BJ (cell line): ENCODE results near the gene TRPC4AP. TPM values are rescaled to one million over a fixed set of nuclear protein-coding genes. Genes with fewer than 3 reads are reported as not detected.

ENCODE experiments used
- CTCF ChIA-PET: fragments of 350-600 bp; formaldehyde crosslinking; extraction: SDS; loops from one replicate; lab custom pipeline; 2021; ENCODE audit warnings: antibody characterized with exemption, inconsistent platforms; lab: Yijun Ruan, JAX
- POLR2A ChIA-PET: fragments of 300-600 bp; sonication (Branson Sonifier 250); formaldehyde crosslinking; extraction: SDS; loops from one replicate; lab custom pipeline; 2021; ENCODE audit warnings: antibody characterized with exemption; lab: Charles Lee
- DNase-seq: peaks from one replicate; pipeline ENCODE4 v3.0.0-alpha.2; 2011; ENCODE audit warnings: low read depth
- H3K27me3 ChIP-seq: 2 replicates; pipeline ENCODE4 v1.6.0; 2011; ENCODE audit warnings: low read length; ENCODE audit not compliant: control insufficient read depth, insufficient read depth
- H3K36me3 ChIP-seq: 2 replicates; pipeline ENCODE4 v1.5.1; 2011; ENCODE audit warnings: low read length; ENCODE audit not compliant: control insufficient read depth, insufficient read depth
- H3K4me3 ChIP-seq: 2 replicates; pipeline ENCODE4 v1.5.1; 2011; ENCODE audit warnings: low read depth, mild to moderate bottlenecking, control low read depth, low read length
- CTCF ChIP-seq: IDR thresholded peaks from 2 replicates; pipeline ENCODE4 v1.5.1; 2011; ENCODE audit warnings: low read depth, mild to moderate bottlenecking, control low read depth, inconsistent platforms, low read length, moderate library complexity; ENCODE audit not compliant: insufficient read depth
- polyA plus RNA-seq: library from polyadenylated mRNA; depleted of rRNA; stranded (reverse); fragments of >200 nt; gene quantifications from 2 replicates; pipeline ENCODE4 v1.2.3, GENCODE V29; 2011

TRPC4AP gene
- polyA plus RNA-seq, 1 experiment, result 111 TPM

- peaks cover 77% of the 10 kb centered on the region for H3K36me3 ChIP-seq
- DNase-seq, result no peak
- no peak for TF ChIP-seq CTCF
- no peaks in the 10 kb centered on the region for H3K27me3 ChIP-seq
- CTCF ChIA-PET, result interaction anchor here (1.7 to 2.2 kb wide), 2 partner anchors 88 to 130 kb away, joined by 5 to 7 read pairs; partner anchors contain the start of gene TRPC4AP
- POLR2A ChIA-PET, result no interaction called here
- H3K4me3 ChIP-seq, result no peak overlapping the region
These were observed 88.4 kb downstream of the TRPC4AP start for GRCh38 chr20:35004051-35004725.

- no peak for DNase-seq
- Histone ChIP-seq H3K4me3 (no peak overlapping the region), H3K27me3 (no peaks in the 10 kb centered on the region), H3K36me3 (peaks cover 75% of the 10 kb centered on the region)
- ChIA-PET CTCF (interaction anchor here (1.3 to 2.2 kb wide), 2 partner anchors 11 to 129 kb away, joined by 3 to 7 read pairs; no protein-coding TSS in a partner anchor), POLR2A (no interaction called here)
- no peak for TF ChIP-seq CTCF
These were observed 89.2 kb downstream of the TRPC4AP start for GRCh38 chr20:35003211-35004031.

- CTCF ChIA-PET, result interaction anchor here (1.3 to 3.7 kb wide), 3 partner anchors 12 to 129 kb away, joined by 3 to 17 read pairs (median 7); partner anchors contain the start of gene GGT7
- H3K4me3 ChIP-seq, result no peak overlapping the region
These were observed 90.0 kb downstream of the TRPC4AP start for GRCh38 chr20:35002426-35003210.

GRCh38 chr20:35001596-35002362 is 90.8 kb downstream of the TRPC4AP start:
- no peaks in the 10 kb centered on the region for H3K27me3 ChIP-seq
- TF ChIP-seq CTCF, result peak; percentile 37; the same call in 1 of the 2 replicates
- ChIA-PET POLR2A (no interaction called here), CTCF (interaction anchor here (0.7 to 3.7 kb wide), 5 partner anchors 9 to 137 kb away, joined by 3 to 17 read pairs (median 6); partner anchors contain the start of gene GGT7)
- H3K36me3 ChIP-seq, result peaks cover 67% of the 10 kb centered on the region
- DNase-seq, result no peak
- no peak overlapping the region for H3K4me3 ChIP-seq

More at GRCh38 chr20:35002426-35003210, 90.0 kb downstream of the TRPC4AP start:
- Histone ChIP-seq H3K27me3 (no peaks in the 10 kb centered on the region), H3K36me3 (peaks cover 71% of the 10 kb centered on the region)
- POLR2A ChIA-PET, result no interaction called here
- no peak for TF ChIP-seq CTCF
- no peak for DNase-seq
